ENCODE measurements around the gene PAFAH1B1.

Gene PAFAH1B1

DNA sequence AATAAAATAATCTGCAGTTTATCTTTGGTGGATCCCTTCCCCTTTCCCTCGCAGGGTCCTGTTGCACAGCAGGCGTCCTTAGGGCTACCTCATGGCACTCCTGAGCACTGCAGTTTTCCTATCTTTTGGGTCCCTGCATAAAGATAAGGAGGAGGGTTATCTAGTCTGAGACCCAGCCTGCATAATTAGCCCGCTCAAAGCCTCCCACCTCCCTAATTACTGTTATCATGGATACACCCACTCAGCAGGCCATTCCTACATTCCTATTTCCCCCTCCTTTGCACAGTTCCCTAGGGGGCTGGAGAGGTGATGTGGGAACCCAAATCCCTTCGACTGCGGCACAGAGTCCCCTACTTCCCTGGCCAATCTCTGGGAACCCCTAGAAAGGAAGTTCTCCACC is 123.2 kb downstream of the PAFAH1B1 start:
- no peak for DNase-seq

- DNase-seq, result no peak
Measured at GRCh38 chr17:2718150-2718938, 124.9 kb downstream of the PAFAH1B1 start.

DNA sequence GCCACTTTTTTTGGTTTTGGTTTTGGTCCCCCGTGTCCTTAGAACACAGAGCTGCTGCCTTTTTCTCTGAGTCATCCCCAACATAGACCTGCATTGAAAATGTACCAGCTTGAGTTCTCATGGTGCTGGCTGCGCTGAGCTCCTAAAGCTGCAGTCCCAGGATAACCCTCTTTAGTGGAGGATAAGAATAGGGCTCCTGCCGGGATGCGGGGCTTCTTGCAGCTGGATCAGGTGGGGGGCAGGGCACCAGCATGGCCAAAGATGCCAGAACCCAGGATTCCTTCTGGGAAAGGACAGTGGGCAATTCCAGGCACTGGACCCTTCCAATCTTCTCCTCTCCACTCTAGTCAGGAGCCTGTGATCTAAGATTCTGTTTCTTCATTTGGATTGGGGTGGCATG is 126.4 kb downstream of the PAFAH1B1 start:
- DNase-seq, result no peak

DNA sequence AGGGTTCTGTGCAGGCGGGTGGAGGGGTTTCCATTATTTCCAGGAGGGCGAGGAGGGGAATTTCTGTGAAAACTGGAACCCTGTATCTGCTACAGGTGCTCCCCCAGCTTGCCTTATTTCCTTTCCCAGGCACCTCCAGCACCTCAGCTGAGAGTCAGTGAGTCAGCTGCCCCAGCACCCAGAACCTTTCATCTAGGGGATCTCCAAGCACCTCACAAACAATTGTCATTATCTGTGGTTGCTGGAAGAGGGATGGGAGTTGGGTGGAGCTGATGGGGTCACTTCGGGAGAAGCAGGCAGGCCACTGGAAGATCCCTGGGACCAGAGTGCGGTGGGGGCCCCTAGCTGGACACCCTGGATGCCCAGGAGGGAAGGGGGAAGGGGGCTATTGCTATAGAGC is 128.1 kb downstream of the PAFAH1B1 start:
- no peak for DNase-seq

DNA sequence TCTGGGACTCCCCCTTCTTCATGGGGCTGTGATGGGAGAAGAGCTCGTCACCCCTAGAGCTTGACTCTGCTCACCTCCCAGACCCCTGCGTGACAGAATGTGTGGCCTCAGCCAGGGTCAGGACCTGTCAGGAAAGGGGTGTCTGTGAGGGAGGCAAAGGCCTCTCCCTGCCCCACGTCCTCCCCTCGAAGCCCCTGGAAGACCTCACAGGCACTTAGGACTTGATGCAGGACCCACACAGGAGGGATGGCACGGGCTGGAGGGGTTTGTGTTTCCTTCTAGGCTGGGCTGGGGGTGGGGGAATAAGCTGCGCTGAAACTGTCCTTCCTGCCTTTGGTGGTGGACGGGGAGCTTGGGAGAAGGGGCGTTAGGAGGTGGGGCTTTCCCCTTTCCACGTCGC is 129.2 kb downstream of the PAFAH1B1 start:
- DNase-seq, result no peak

- no peak for DNase-seq
Measured at GRCh38 chr17:2723505-2723996, 130.1 kb downstream of the PAFAH1B1 start.

GRCh38 chr17:2723997-2724783 is 130.7 kb downstream of the PAFAH1B1 start:
- no peak for DNase-seq

DNA sequence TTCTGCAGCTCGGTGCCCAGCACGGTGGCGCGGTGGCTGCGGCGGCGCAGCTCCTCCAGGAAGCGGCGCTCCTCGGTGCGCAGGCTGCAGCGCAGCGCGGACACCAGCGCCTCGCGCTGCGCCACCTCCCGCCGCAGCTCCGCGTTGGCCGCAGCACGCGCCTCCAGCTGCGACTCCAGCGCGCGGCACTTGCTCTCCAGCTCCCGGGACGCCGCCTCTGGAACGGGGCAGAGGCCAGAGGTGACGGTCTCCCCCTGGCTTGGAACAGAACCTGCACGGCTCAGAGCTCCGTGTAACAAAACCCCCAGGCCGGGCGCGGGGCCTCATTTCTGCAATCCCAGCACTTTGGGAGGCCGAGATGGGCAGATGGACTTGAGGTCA is 131.3 kb downstream of the PAFAH1B1 start:
- peak in 1 of 51 donors; percentile 24 for DNase-seq

GRCh38 chr17:2730764-2731353 is 137.4 kb downstream of the PAFAH1B1 start:
- DNase-seq, result no peak

DNA sequence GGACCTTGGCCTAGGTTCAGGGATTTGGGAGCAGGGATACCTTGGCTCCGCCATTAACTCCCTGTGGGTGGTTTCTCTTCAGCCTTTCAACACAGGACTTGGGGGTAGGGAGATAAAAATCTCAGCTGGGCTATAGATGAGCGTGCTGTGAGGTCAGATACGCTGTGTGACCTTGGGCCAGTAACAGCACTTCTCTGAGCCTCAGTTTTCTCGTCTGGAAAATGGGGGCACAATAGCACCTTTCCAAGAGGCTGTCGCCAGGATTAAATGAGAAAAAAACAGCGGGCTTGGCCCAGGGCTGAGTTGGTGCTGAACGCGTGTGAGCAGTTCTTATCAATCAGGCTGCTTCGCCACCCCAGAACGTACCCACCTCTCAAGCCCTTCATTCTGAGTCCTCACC is 138.4 kb downstream of the PAFAH1B1 start:
- DNase-seq, result no peak

- no peak for DNase-seq
Measured at GRCh38 chr17:2734939-2735338, 141.5 kb downstream of the PAFAH1B1 start.

Measured in hypothalamus (tissue), 51 donors.